Measurements from ENCODE around the gene CLDN24. TPM values are rescaled to one million over a fixed set of nuclear protein-coding genes. Genes with fewer than 3 reads are reported as not detected.

Gene CLDN24
- total and polyA plus RNA-seq, 4 donors = 0.44 TPM; not detected in 3

DNA sequence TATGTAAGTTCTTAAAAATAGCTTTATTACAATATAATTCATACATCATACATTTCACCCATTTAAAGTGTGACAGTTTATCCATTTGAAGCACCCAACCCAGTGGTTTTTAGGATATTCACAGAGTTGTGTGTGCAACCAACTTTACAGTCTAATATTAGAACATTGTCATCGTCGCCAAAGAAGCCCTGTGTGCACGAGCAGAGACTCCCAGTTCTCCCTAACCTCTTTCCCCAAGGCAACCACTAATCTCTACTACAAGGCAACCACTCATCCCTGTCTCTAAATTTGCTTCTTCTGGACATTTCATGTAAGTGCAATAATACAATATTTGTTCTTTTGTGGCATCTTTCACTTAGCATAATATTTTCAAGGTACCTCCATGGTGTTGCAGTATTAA is 49.8 kb downstream of the CLDN24 start:
- H3K27ac ChIP-seq (ENCODE audit: low read depth, low read length) = no peak overlapping the region
- peaks cover 14% of the 10 kb centered on the region for H3K9me3 ChIP-seq (ENCODE audit: control insufficient read depth, insufficient read depth, low read length)
- peaks cover 7% of the 10 kb centered on the region for H3K36me3 ChIP-seq (ENCODE audit: control insufficient read depth, insufficient read depth, low read length)
- WGBS (ENCODE audit: insufficient coverage) = 80% methylated on average over 1 of the region's 3 CpGs
- H3K4me1 ChIP-seq (ENCODE audit: control insufficient read depth, insufficient read depth, low read length) = no peaks in the 10 kb centered on the region
- no peak for DNase-seq (ENCODE audit: low read depth in 4 of 6, low spot score in 6 of 6)
- no peak overlapping the region for H3K4me3 ChIP-seq (ENCODE audit: low read depth, low read length)
- H3K27me3 ChIP-seq (ENCODE audit: control insufficient read depth, insufficient read depth, low read length) = no peaks in the 10 kb centered on the region

Other genes starting within 250 kb of the CLDN24 start
- gene WWC2, start 223.2 kb downstream of the CLDN24 start, total RNA-seq = 10 to 100 TPM; 28.0 to 33.4 TPM
- 10 to 100 TPM; 19.0 to 23.9 TPM for gene WWC2, start 223.2 kb downstream of the CLDN24 start, polyA plus RNA-seq (ENCODE audit: insufficient read length in 2 of 2)
- gene CLDN22, start 2.1 kb downstream of the CLDN24 start, total RNA-seq = under 1 TPM in 1 of 2 donors, not detected in 1; 0.06 TPM
- 1 to 10 TPM; 1.5 to 1.6 TPM for gene CLDN22, start 2.1 kb downstream of the CLDN24 start, polyA plus RNA-seq (ENCODE audit: insufficient read length in 2 of 2)
- 10 to 100 TPM; 17.1 to 19.5 TPM for gene CDKN2AIP, start 122.2 kb upstream of the CLDN24 start, total RNA-seq
- 10 to 100 TPM; 23.0 to 27.5 TPM for gene CDKN2AIP, start 122.2 kb upstream of the CLDN24 start, polyA plus RNA-seq (ENCODE audit: insufficient read length in 2 of 2)
- 10 to 100 TPM; 19.6 to 23.0 TPM for gene ING2, start 182.6 kb upstream of the CLDN24 start, total RNA-seq
- gene ING2, start 182.6 kb upstream of the CLDN24 start, polyA plus RNA-seq (ENCODE audit: insufficient read length in 2 of 2) = 10 to 100 TPM; 19.9 to 22.5 TPM